GM13976 (cell line): ENCODE measurements around the gene ZSWIM6.

Source experiments
- DNase-seq: peaks from one replicate; pipeline ENCODE4 v3.0.0; 2012; ENCODE audit warnings: low spot score
- in situ Hi-C: fragments of 300-500 bp; cut with MboI; formaldehyde crosslinking; loops from one replicate; pipeline ENCODE4 v1.12.0; 2022; ENCODE audit warnings: low sequenced_read_pairs, mixed read lengths, inconsistent platforms; ENCODE audit not compliant: unreplicated experiment
- TF ChIP-seq, protein P1 (sequence below): IDR thresholded peaks from 2 replicates; pipeline ENCODE4 v1.5.1; 2012; ENCODE audit warnings: borderline replicate concordance, mild to moderate bottlenecking; ENCODE audit not compliant: insufficient read depth; ENCODE audit errors: extremely low read depth, missing control alignments, control extremely low read depth

Gene ZSWIM6

DNA sequence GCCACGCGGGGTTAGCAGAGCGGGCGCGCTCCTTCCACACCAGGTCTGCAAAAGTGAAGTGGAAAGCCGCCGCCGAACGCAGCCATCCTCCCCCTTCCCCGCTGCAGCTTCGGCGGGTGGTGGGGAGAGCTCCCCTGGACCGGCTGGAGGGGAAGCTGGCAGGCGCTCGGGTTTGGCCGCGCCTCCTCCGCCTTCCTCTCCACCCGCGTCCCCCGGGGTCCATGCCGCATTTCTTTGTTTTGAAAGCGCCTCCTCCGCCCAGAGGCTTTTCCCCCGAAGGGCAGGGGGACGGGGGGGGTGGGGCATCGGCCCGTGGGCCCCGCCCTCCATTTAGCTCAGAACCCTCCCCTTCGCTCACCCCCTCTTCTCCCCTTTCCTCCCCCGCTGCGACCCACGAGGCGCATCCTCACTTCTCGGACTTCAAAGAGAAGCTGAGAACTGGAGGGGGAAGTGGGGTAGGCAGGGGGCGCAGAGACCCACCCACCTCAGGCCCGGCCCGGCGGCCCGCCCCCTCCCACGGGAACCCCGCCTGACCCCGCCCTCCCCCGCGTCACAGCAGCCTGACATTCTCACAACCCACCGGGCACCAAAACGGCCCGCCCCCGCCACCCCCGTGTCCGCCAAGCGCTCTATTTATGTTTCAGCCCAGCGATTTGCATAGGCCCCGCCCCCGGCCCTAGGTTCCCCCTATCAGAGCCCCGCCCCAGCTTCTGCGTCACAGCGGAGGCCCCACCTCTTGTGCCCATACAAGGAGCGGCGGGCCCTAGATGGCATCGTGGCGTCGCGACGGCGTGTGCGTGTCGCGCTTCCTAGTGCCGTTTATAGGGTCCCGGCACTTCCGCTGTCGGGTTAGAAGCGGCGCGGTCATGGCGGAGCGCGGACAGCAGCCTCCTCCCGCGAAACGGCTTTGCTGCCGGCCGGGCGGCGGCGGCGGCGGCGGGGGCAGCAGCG is at the start of gene ZSWIM6:
ZSWIM6 (plus strand) TSS at position 852 of the 951 bp plus-strand sequence; CDS start at position 867, 15 bp downstream.
- DNase-seq = peak; percentile 98
- in situ Hi-C loops = no loop called here
- TF ChIP-seq, protein P1, sequence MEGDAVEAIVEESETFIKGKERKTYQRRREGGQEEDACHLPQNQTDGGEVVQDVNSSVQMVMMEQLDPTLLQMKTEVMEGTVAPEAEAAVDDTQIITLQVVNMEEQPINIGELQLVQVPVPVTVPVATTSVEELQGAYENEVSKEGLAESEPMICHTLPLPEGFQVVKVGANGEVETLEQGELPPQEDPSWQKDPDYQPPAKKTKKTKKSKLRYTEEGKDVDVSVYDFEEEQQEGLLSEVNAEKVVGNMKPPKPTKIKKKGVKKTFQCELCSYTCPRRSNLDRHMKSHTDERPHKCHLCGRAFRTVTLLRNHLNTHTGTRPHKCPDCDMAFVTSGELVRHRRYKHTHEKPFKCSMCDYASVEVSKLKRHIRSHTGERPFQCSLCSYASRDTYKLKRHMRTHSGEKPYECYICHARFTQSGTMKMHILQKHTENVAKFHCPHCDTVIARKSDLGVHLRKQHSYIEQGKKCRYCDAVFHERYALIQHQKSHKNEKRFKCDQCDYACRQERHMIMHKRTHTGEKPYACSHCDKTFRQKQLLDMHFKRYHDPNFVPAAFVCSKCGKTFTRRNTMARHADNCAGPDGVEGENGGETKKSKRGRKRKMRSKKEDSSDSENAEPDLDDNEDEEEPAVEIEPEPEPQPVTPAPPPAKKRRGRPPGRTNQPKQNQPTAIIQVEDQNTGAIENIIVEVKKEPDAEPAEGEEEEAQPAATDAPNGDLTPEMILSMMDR = no peak

DNA sequence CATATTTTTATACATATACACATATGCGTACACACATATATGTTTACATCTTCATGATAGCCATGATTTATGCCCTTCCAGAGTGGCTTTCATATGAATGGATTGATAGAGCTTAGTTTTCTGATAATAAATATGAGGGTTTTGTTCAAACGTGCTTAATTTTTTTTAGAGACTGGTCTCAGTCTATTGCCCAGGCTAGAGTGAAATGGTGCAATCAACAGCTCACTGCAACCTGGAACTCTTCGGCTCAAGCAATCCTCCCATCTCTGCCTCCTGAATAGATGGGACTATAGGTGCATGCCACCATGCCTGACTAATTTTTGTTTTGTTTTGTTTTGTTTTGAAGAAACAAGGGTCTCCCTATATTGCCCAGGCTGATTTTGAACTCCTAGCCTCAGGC is 48.6 kb upstream of the ZSWIM6 start:
- in situ Hi-C loops = no loop called here
- TF ChIP-seq, protein P1 = no peak
- DNase-seq = no peak

DNA sequence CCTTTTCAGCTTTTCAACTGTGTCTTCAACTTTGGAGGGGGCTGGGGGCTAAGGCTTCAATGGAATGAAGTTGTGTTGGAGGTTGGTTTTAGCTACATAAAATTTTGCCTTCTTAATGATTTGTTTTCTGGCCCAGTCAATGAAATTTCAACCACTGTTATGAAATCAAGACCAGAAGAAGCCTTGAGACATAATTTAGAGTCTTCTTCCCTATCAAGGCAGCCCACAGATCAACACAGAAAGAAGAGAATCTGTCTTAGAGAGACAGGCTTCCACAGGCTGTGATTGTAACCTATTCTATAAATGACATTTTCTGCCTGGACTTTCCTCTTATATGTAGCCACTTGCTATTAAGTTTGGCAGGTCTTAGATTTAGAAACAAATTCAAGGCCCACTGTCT is 46.5 kb upstream of the ZSWIM6 start:
- in situ Hi-C loops = no loop called here
- TF ChIP-seq, protein P1 = no peak
- DNase-seq = no peak

DNA sequence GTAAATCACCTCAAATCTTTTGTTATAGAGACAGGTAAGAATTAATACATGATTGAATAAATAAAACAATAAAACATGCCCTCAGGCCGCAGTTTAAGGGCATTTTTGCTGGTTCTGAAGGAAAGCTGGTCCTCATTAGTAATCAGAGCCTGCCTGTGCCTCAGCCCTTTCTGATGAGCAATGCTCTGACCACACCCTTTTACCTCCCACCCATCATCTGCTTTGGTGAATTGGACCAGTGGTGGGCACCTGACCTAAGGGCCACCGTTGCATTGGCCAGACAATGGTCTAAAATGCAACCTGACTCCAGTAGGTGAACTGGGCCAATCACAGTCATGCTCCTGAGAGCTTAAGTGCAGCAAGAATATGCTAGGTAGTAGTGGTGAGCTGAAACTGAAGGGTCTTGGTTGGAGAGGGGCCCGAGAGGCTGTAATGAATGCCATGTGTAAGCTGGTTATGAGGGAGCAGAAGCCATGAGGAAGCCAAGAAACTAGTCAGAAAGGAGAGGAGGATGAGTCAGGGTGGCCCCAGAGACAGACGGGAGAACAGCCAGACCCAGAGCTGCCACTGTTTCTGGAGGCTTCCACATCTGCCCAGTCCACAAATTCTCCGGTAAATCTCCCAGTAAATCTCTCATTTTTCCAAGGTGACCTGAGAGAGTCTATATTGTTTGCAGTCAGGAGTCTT is 45.5 kb upstream of the ZSWIM6 start:
- DNase-seq = no peak
- in situ Hi-C loops = no loop called here
- TF ChIP-seq, protein P1 = no peak

DNA sequence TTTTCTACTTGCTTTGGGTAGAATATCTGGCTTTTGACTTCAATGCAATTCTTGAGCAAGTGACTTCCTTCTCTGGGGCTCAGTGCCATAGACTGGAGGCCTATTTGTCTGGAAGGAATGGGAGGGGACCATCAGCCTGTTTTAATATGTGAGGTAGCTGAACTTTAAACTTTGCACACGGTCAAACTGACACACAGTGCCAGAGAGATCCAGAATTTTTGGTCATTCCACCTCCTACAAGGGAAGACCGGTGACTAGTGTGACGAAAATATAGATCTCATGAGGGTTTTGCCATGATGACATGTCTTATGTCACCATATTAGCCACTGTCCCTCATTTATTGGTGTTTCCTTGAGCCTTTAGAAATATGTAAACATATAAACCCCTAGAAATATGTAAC is 44.6 kb upstream of the ZSWIM6 start:
- in situ Hi-C loops = no loop called here
- TF ChIP-seq, protein P1 = no peak
- DNase-seq = no peak

DNA sequence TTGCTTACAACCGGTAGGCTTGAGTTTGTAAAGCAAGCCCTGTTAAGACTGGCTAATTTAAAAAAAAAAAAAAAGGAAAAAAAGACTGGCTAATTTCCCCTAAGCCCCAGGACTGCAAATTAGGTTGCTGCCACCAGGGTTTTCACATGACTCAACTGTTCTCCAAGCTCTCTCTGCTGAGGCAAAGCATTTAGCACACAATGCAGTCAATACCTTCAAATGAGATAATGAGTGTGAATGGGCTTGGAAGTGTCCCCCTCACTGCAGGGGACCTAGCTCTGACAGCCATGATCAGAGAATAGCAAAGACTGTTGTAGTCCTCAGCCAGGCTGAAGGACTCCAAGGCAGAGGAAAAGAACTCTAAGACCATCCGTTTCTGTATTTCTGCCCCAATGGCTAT is 42.8 kb upstream of the ZSWIM6 start:
- TF ChIP-seq, protein P1 = no peak
- in situ Hi-C loops = no loop called here
- no peak for DNase-seq
